CD4-positive, alpha-beta T cell (primary cell): ENCODE measurements around the gene FAM210B. TPM values are rescaled to one million over a fixed set of nuclear protein-coding genes. Genes with fewer than 3 reads are reported as not detected.
"Not testable (repeated sequence)": the region's sequence is repeated elsewhere in the genome, so short reads cannot be mapped to it uniquely, and the experiment has no call there.

ENCODE experiments used
- ATAC-seq: fragments of 200-7000 bp; cut with Tn5 transposase; one replicate; pipeline ENCODE4 v1.10.0; 2022; ENCODE audit warnings: mild to moderate bottlenecking; ENCODE audit not compliant: poor library complexity
- CTCF ChIA-PET: fragments of 350-600 bp; sonication (Branson Sonifier 250); formaldehyde crosslinking; loops from one replicate; lab custom pipeline; 2021; ENCODE audit warnings: antibody characterized with exemption, inconsistent platforms; lab: Charles Lee
- POLR2A ChIA-PET: fragments of 350-600 bp; sonication (Branson Sonifier 250); formaldehyde crosslinking; loops from one replicate; lab custom pipeline; 2021; ENCODE audit warnings: antibody characterized with exemption, inconsistent platforms; lab: Charles Lee
- DNase-seq, 14 experiments: peaks; one replicate each; pipeline ENCODE4 v3.0.0-alpha.2; 2013 to 2020; ENCODE audit warnings: mixed read lengths in 2 of 14
- H3K27ac ChIP-seq, 2 donors: one replicate each; pipeline versions ENCODE4 v1.5.1 to v1.7.0; 2013; ENCODE audit warnings: low read length in 2 of 2, low read depth in 1 of 2, mild to moderate bottlenecking in 1 of 2
- H3K27me3 ChIP-seq, 2 experiments: 1 replicate in 1 of 2; 2 replicates in 1 of 2; pipeline versions ENCODE4 v1.6.1 to v1.7.0; 2013; ENCODE audit warnings: low read length in 2 of 2, control low read depth in 1 of 2, mild to moderate bottlenecking in 1 of 2, moderate library complexity in 1 of 2; ENCODE audit not compliant: insufficient read depth in 2 of 2, control insufficient read depth in 1 of 2
- H3K36me3 ChIP-seq: one replicate; pipeline ENCODE4 v1.6.1; 2013; ENCODE audit warnings: low read length, control low read depth; ENCODE audit not compliant: insufficient read depth
- H3K4me1 ChIP-seq: one replicate; pipeline ENCODE4 v1.6.1; 2013; ENCODE audit warnings: low read length, control low read depth; ENCODE audit not compliant: insufficient read depth
- H3K4me3 ChIP-seq: one replicate; pipeline ENCODE4 v1.5.1; 2013; ENCODE audit warnings: mild to moderate bottlenecking, low read length, moderate library complexity
- H3K9me3 ChIP-seq, 2 experiments: 1 replicate in 1 of 2; 2 replicates in 1 of 2; pipeline versions ENCODE4 v1.6.1 to v1.7.0; 2013; ENCODE audit warnings: low read length in 2 of 2, mild to moderate bottlenecking in 2 of 2, control low read depth in 1 of 2, moderate library complexity in 1 of 2; ENCODE audit not compliant: control insufficient read depth in 1 of 2, insufficient read depth in 1 of 2
- H3K27ac Mint-ChIP-seq: one replicate; pipeline ENCODE4 v1.8.0; 2020; ENCODE audit warnings: mixed read lengths
- H3K27me3 Mint-ChIP-seq: one replicate; pipeline ENCODE4 v1.8.0; 2021; ENCODE audit warnings: mixed read lengths
- H3K36me3 Mint-ChIP-seq: one replicate; pipeline ENCODE4 v1.8.0; 2021; ENCODE audit warnings: low read depth, mixed read lengths
- H3K4me1 Mint-ChIP-seq: one replicate; pipeline ENCODE4 v1.8.0; 2021; ENCODE audit warnings: low read depth, mixed read lengths
- H3K4me3 Mint-ChIP-seq: one replicate; pipeline ENCODE4 v1.8.0; 2020; ENCODE audit warnings: mild to moderate bottlenecking, mixed read lengths
- H3K9me3 Mint-ChIP-seq: one replicate; pipeline ENCODE4 v1.8.0; 2020; ENCODE audit warnings: mixed read lengths
- intact Hi-C, 2 experiments: fragments of 100-400 bp; cut with DNase I in 1 of 2; cut with micrococcal nuclease in 1 of 2; formaldehyde crosslinking; loops; one replicate each; pipeline versions ENCODE4 v1.15.1 to v1.9.0; 2023 to 2025; cut with DNase I, micrococcal nuclease
- total RNA-seq, 174 experiments: library from RNA in 2 of 174; stranded (reverse) in 2 of 174; gene quantifications; one replicate each; pipeline ENCODE4 v1.2.3 and lab custom pipeline; 2021 to 2026
- TF ChIP-seq, protein P1 (sequence below): fragments of 200-600 bp; IDR thresholded peaks from one replicate; pipeline ENCODE4 v1.8.0; 2022; ENCODE audit warnings: antibody characterized with exemption, mild to moderate bottlenecking

The FAM210B gene
- total RNA-seq, 2 experiments from 2014 or later: 14.4 to 14.7 TPM

DNA sequence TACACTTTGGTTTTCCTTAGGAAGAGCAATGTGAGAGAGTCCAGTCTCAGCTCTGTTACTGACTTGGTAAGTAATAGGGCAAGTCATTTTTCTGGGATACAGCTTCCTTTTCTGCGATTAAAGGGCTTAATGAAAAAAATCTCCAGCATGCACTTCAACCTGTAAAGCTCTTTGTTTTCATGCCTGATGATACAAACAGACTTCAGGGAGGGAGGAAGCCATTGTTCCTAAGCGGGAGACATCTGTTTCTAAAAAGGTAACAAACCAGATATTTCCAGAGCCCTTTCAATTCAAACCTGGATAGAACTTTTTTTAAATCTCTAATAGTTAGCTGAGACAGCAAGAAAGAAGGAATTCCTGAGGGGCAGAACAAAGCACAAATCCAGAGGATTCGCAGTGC, 48.1 kb downstream of the FAM210B start:
- Mint-ChIP-seq H3K27me3 (no peaks in the 10 kb centered on the region), H3K27ac (peak overlapping the region; percentile 43), H3K36me3 (peaks cover 67% of the 10 kb centered on the region), H3K4me3 (no peak overlapping the region), H3K9me3 (no peaks in the 10 kb centered on the region), H3K4me1 (peaks cover 32% of the 10 kb centered on the region)
- Histone ChIP-seq H3K9me3 (no peaks in the 10 kb centered on the region), H3K4me1 (peaks cover 12% of the 10 kb centered on the region), H3K36me3 (peaks cover 54% of the 10 kb centered on the region), H3K27ac (no peak overlapping the region), H3K27me3 (no peaks in the 10 kb centered on the region), H3K4me3 (no peak overlapping the region)
- ChIA-PET CTCF (no interaction called here), POLR2A (interaction anchor here (1.4 kb wide), 1 partner anchor 12 kb away, joined by 5 read pairs; no protein-coding TSS in a partner anchor)
- DNase-seq: no peak
- ATAC-seq: no peak
- TF ChIP-seq, protein P1, sequence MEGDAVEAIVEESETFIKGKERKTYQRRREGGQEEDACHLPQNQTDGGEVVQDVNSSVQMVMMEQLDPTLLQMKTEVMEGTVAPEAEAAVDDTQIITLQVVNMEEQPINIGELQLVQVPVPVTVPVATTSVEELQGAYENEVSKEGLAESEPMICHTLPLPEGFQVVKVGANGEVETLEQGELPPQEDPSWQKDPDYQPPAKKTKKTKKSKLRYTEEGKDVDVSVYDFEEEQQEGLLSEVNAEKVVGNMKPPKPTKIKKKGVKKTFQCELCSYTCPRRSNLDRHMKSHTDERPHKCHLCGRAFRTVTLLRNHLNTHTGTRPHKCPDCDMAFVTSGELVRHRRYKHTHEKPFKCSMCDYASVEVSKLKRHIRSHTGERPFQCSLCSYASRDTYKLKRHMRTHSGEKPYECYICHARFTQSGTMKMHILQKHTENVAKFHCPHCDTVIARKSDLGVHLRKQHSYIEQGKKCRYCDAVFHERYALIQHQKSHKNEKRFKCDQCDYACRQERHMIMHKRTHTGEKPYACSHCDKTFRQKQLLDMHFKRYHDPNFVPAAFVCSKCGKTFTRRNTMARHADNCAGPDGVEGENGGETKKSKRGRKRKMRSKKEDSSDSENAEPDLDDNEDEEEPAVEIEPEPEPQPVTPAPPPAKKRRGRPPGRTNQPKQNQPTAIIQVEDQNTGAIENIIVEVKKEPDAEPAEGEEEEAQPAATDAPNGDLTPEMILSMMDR: no peak
- intact Hi-C loops: no loop called here

DNA sequence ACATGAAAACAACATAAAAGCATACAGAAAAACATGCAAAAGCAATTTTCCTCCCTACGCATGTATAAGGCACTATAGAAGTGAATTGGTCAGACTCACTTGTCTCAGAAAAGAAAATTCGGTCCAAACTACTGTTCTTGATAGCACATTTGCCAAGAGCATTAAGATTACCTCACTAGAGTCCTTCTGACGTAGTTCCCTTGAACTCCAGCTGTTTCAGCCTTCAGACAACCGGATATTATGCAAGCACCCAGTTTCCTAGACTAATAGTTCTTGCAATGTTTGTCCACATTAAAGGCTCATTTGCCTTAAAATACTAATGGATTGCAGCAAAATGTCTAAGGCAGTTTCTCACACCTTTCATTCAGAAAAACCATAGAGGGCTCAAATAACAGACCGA, 50.7 kb downstream of the FAM210B start:
- H3K4me3 Mint-ChIP-seq: no peak overlapping the region
- H3K36me3 Mint-ChIP-seq: peaks cover 60% of the 10 kb centered on the region
- DNase-seq (peak in 2 of 14 experiments; percentile 44 to 47), ATAC-seq (no peak)
- intact Hi-C loops: no loop called here
- POLR2A ChIA-PET: interaction anchor here (1.4 kb wide), 1 partner anchor 17 kb away, joined by 6 read pairs; the partner anchor contains the start of genes AURKA and CSTF1
- CTCF ChIA-PET: interaction anchor here (0.6 kb wide), 1 partner anchor 22 kb away, joined by 4 read pairs; no protein-coding TSS in a partner anchor
- H3K4me1 Mint-ChIP-seq: peaks cover 41% of the 10 kb centered on the region
- no peak overlapping the region for H3K4me3 ChIP-seq
- H3K9me3 Mint-ChIP-seq: no peaks in the 10 kb centered on the region
- H3K27ac Mint-ChIP-seq: peak overlapping the region; percentile 84
- TF ChIP-seq, protein P1: no peak
- H3K27me3 ChIP-seq: no peaks in the 10 kb centered on the region
- no peaks in the 10 kb centered on the region for H3K27me3 Mint-ChIP-seq
- no peaks in the 10 kb centered on the region for H3K9me3 ChIP-seq
- H3K4me1 ChIP-seq: peaks cover 28% of the 10 kb centered on the region
- H3K36me3 ChIP-seq: peaks cover 33% of the 10 kb centered on the region
- no peak overlapping the region for H3K27ac ChIP-seq

DNA sequence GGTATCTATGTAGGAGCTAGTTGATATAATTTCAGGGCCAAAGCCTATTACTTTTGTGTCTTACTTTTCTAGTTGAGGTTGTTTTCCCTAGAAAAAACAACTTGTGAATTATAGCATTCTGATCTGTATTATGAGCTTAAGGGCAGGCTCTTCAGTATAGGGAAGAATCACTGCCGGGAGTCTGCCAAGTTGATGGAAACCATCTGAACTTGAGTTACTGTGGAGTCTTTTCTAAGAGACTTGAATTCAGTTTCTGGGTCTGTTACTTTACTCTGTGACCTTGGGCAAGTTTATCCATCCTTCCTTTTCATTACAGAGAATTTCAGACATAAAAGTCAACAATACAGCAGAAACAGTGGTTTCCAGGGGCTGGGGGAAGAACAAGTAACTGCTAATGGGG, 51.2 kb downstream of the FAM210B start:
- Histone ChIP-seq H3K4me1 (peaks cover 32% of the 10 kb centered on the region), H3K27ac (no peak overlapping the region), H3K36me3 (peaks cover 31% of the 10 kb centered on the region), H3K27me3 (no peaks in the 10 kb centered on the region), H3K4me3 (no peak overlapping the region), H3K9me3 (no peaks in the 10 kb centered on the region)
- Mint-ChIP-seq H3K4me3 (peak overlapping the region; percentile 26), H3K27me3 (no peaks in the 10 kb centered on the region), H3K27ac (peak overlapping the region; percentile 84), H3K9me3 (no peaks in the 10 kb centered on the region), H3K36me3 (peaks cover 58% of the 10 kb centered on the region), H3K4me1 (peaks cover 45% of the 10 kb centered on the region)
- ChIA-PET CTCF (no interaction called here), POLR2A (interaction anchor here (1.4 kb wide), 1 partner anchor 18 kb away, joined by 6 read pairs; the partner anchor contains the start of genes AURKA and CSTF1)
- no peak for ATAC-seq
- no peak for DNase-seq
- TF ChIP-seq, protein P1: no peak
- intact Hi-C loops: no loop called here

DNA sequence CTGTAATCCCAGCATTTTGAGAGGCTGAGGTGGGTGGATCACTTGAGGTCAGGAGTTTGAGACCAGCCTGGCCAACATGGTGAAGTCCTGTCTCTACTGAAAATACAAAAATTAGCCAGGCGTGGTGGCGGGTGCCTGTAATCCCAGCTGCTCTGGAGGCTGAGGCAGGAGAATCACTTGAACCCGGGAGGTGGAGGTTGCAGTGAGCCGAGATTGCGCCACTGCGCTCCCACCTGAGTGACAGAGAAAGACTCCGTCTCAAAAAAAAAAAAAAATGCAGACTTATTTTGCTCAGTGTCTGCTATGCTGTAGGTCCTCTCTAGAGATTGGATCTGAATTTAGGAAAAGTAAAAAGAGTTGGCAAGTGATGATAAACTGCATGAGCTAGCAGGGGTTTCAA, 52.5 kb downstream of the FAM210B start:
- intact Hi-C loops, DNase-seq, H3K27me3 Mint-ChIP-seq, H3K27me3 ChIP-seq, H3K9me3 ChIP-seq, H3K9me3 Mint-ChIP-seq, ATAC-seq: not testable (repeated sequence)
- Mint-ChIP-seq H3K4me1 (peaks cover 53% of the 10 kb centered on the region), H3K36me3 (peaks cover 47% of the 10 kb centered on the region), H3K27ac (peak overlapping the region; percentile 91), H3K4me3 (peak overlapping the region; percentile 95)
- CTCF ChIA-PET: interaction anchor here (1.6 to 1.9 kb wide), 3 partner anchors 14 to 57 kb away, joined by 3 to 6 read pairs (median 5); partner anchors contain the start of gene RTF2
- H3K36me3 ChIP-seq: peaks cover 17% of the 10 kb centered on the region
- peak overlapping the region; percentile 50 to 79 for H3K27ac ChIP-seq
- H3K4me3 ChIP-seq: peak overlapping the region; percentile 62
- POLR2A ChIA-PET: interaction anchor here (0.6 to 3.8 kb wide), 20 partner anchors 7 to 78 kb away, joined by 3 to 45 read pairs (median 6); partner anchors contain the start of genes AURKA, CSTF1, FAM210B and RTF2
- peaks cover 45% of the 10 kb centered on the region for H3K4me1 ChIP-seq
